Mesendoderm (in vitro differentiated cells): ENCODE results near the gene FCN2.

Source experiments
- DNase-seq: peaks from one replicate; pipeline ENCODE4 v3.0.0; 2013
- H2AK5ac ChIP-seq: 2 replicates; pipeline ENCODE4 v1.6.1; 2013; ENCODE audit warnings: low read length, inconsistent platforms
- H2BK120ac ChIP-seq: 2 replicates; pipeline ENCODE4 v1.6.1; 2013; ENCODE audit warnings: low read depth, mild to moderate bottlenecking, low read length, moderate library complexity, mixed read lengths
- H2BK15ac ChIP-seq: replicated peaks from 2 replicates; pipeline ENCODE4 v1.6.1; 2013; ENCODE audit warnings: low read depth, mild to moderate bottlenecking, moderate library complexity
- H2BK5ac ChIP-seq: 2 replicates; pipeline ENCODE4 v1.6.1; 2013; ENCODE audit warnings: low read length, inconsistent platforms
- H3K18ac ChIP-seq: 2 replicates; pipeline ENCODE4 v1.6.1; 2013; ENCODE audit warnings: mild to moderate bottlenecking, low read length, mixed read lengths
- H3K23ac ChIP-seq: one replicate; pipeline ENCODE4 v1.6.1; 2013; ENCODE audit warnings: low read length
- H3K27ac ChIP-seq: 2 replicates; pipeline ENCODE4 v1.5.1; 2013; ENCODE audit warnings: low read depth, mild to moderate bottlenecking, inconsistent platforms, low read length, moderate library complexity
- H3K27me3 ChIP-seq: 2 replicates; pipeline ENCODE4 v1.6.1; 2013; ENCODE audit warnings: low read length, control low read depth, mild to moderate bottlenecking, inconsistent platforms; ENCODE audit not compliant: insufficient read depth, poor library complexity
- H3K36me3 ChIP-seq: 2 replicates; pipeline ENCODE4 v1.6.1; 2013; ENCODE audit warnings: low read length, inconsistent platforms; ENCODE audit not compliant: control insufficient read depth, insufficient read depth
- H3K4ac ChIP-seq: one replicate; pipeline ENCODE4 v1.6.1; 2013; ENCODE audit warnings: low read depth, mild to moderate bottlenecking, low read length, moderate library complexity
- H3K4me1 ChIP-seq: 2 replicates; pipeline ENCODE4 v1.6.1; 2013; ENCODE audit warnings: low read depth, low read length, inconsistent platforms; ENCODE audit not compliant: control insufficient read depth
- H3K4me2 ChIP-seq: 2 replicates; pipeline ENCODE4 v1.6.1; 2013; ENCODE audit warnings: low read length
- H3K4me3 ChIP-seq: 2 replicates; pipeline ENCODE4 v1.5.1; 2013; ENCODE audit warnings: mild to moderate bottlenecking, low read length
- H3K56ac ChIP-seq: one replicate; pipeline ENCODE4 v1.6.1; 2013; ENCODE audit warnings: low read length
- H3K79me1 ChIP-seq: 2 replicates; pipeline ENCODE4 v1.6.1; 2013; ENCODE audit warnings: low read length, inconsistent platforms
- H3K79me2 ChIP-seq: 2 replicates; pipeline ENCODE4 v1.6.1; 2013; ENCODE audit warnings: mild to moderate bottlenecking, low read length; ENCODE audit not compliant: control insufficient read depth, insufficient read depth
- H3K9ac ChIP-seq: 2 replicates; pipeline ENCODE4 v1.6.1; 2013; ENCODE audit warnings: low read length, inconsistent platforms
- H4K5ac ChIP-seq: one replicate; pipeline ENCODE4 v1.6.1; 2013; ENCODE audit warnings: low read length
- H4K8ac ChIP-seq: one replicate; pipeline ENCODE4 v1.6.1; 2013; ENCODE audit warnings: low read depth, mild to moderate bottlenecking, control low read depth, low read length, moderate library complexity
- WGBS: extraction: QIAGEN DNeasy Blood & Tissue Kit; methylation state at CpG from one replicate; pipeline ENCODE4 v1.1.7; 2013; ENCODE audit warnings: low lambda C conversion rate, missing lambda C conversion rate; ENCODE audit not compliant: insufficient coverage; ENCODE audit errors: extremely low coverage; 5-methylcytosine and 5-hydroxymethylcytosine counted together

Gene FCN2

DNA sequence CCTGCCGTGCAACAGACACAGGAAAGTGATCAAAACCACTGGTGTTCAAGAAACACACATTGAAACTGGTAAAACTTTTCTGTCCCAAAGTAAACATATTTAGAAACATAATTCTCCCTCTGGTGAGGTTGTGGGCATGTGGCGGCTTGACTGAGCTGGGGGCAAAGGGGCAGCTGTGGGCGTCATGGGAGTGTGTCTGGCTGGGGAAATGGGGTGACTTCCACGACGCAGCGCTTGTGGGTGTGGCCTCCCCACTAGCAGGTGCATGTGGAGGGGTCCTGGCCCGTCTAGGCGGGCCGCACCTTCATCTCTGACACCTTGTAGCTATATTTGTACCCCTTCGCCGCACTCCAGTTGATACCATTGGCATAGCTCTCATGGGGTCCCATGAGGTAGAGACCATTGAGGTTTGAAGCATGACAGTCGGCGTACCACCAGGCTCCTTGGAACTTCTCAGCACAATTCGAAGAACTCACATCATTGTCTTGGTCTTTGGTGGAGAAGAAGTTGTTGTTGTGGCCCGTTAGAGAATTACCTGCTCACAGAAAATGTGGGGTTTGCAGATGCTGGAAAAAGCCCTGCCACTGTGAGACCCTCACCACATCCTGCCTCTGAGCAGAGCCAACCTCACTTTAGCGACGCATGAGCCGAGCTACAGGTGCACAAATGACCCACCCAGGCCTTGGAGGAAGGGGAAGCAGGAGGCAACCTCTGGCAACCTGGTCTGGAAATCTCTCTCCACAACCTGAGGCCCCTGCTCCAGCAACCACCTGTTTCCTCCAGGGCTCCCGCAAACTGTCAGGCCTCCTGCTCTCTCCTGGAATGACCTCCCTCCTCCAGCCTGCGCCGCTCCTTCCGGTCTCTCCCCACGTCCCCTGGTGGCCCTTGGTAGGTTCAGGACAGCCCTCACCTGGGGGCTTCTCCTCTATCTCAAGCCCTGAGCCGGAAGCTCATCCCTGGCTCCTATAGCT lies 29.2 kb downstream of the FCN2 start:
- Histone ChIP-seq H3K4me1 (no peaks in the 10 kb centered on the region), H3K27ac (no peak overlapping the region), H2BK15ac (no peak overlapping the region), H2BK5ac (no peak overlapping the region), H3K4me2 (no peak overlapping the region), H3K9ac (no peak overlapping the region), H3K4ac (no peak overlapping the region), H2AK5ac (no peak overlapping the region), H4K5ac (no peak overlapping the region), H3K23ac (no peak overlapping the region), H3K27me3 (no peaks in the 10 kb centered on the region), H3K4me3 (no peak overlapping the region), H2BK120ac (no peak overlapping the region), H3K79me1 (no peaks in the 10 kb centered on the region), H3K36me3 (no peaks in the 10 kb centered on the region), H3K79me2 (no peaks in the 10 kb centered on the region), H3K56ac (no peak overlapping the region), H4K8ac (no peak overlapping the region), H3K18ac (no peak overlapping the region)
- no CpG with 5 or more reads among the region's 24 CpGs for WGBS
- DNase-seq: no peak

- H3K79me1 ChIP-seq: no peaks in the 10 kb centered on the region
- no peak overlapping the region for H2BK5ac ChIP-seq
These were observed 31.7 kb downstream of the FCN2 start for GRCh38 chr9:134912126-134912840.

DNA sequence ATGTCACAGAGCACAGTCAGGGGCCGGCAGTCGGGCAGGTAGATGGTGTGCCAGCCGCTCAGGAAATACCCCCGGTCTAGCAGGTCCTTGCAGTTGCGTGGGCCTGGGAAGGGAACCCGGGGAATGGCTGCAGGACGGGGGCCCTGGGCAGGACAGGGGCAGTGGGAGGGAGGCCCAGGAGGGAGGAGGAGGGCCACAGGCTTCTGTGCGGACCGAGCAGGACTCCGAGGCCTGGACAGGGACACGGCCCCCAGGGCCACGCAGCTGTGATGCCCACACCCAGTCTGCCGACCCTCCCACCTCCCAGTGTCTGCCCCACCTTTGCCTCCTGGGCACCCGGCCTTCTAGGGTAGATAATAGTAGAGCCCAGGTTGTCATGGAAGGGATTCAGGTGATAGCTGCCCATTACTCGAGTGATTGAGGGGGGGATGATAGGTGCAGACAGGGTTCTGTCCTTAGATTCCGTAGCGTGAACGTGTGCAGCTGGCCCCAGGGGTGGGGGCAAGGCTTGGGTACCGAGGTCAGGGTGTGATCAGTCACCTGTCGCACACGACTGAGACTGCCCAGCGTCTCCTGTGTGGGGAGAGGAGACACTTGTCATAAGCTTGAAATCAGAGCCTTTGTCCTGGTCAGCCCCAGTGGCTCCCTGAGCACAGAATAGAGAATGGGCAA lies 32.6 kb downstream of the FCN2 start:
- Histone ChIP-seq H3K18ac (no peak overlapping the region), H3K56ac (no peak overlapping the region), H3K4me2 (no peak overlapping the region), H3K23ac (no peak overlapping the region), H3K4me3 (no peak overlapping the region), H3K27me3 (no peaks in the 10 kb centered on the region), H2BK5ac (no peak overlapping the region), H2BK120ac (no peak overlapping the region), H3K36me3 (no peaks in the 10 kb centered on the region), H2AK5ac (no peak overlapping the region), H3K79me1 (no peaks in the 10 kb centered on the region), H3K79me2 (no peaks in the 10 kb centered on the region), H3K9ac (no peak overlapping the region), H3K27ac (no peak overlapping the region), H4K5ac (no peak overlapping the region), H3K4me1 (no peaks in the 10 kb centered on the region), H2BK15ac (no peak overlapping the region), H3K4ac (no peak overlapping the region), H4K8ac (no peak overlapping the region)
- DNase-seq: no peak
- no CpG with 5 or more reads among the region's 22 CpGs for WGBS

More at GRCh38 chr9:134912126-134912840, 31.7 kb downstream of the FCN2 start:
- Histone ChIP-seq H3K56ac (no peak overlapping the region), H3K23ac (no peak overlapping the region), H4K5ac (no peak overlapping the region), H3K4me1 (no peaks in the 10 kb centered on the region), H2AK5ac (no peak overlapping the region), H3K27ac (no peak overlapping the region), H3K9ac (no peak overlapping the region), H3K79me2 (no peaks in the 10 kb centered on the region), H3K4me3 (no peak overlapping the region), H3K18ac (no peak overlapping the region), H2BK120ac (no peak overlapping the region), H4K8ac (no peak overlapping the region), H3K4me2 (no peak overlapping the region), H3K36me3 (no peaks in the 10 kb centered on the region), H3K4ac (no peak overlapping the region), H3K27me3 (no peaks in the 10 kb centered on the region), H2BK15ac (no peak overlapping the region)
- no CpG with 5 or more reads among the region's 20 CpGs for WGBS
- DNase-seq: no peak

- Histone ChIP-seq H3K79me2 (no peaks in the 10 kb centered on the region), H3K27me3 (no peaks in the 10 kb centered on the region), H3K9ac (no peak overlapping the region), H2BK120ac (no peak overlapping the region), H3K4me2 (no peak overlapping the region), H4K5ac (no peak overlapping the region), H3K27ac (no peak overlapping the region), H2AK5ac (no peak overlapping the region), H2BK5ac (no peak overlapping the region), H3K4me3 (no peak overlapping the region), H3K4ac (no peak overlapping the region), H3K79me1 (no peaks in the 10 kb centered on the region), H4K8ac (no peak overlapping the region), H3K23ac (no peak overlapping the region), H3K18ac (no peak overlapping the region), H3K4me1 (no peaks in the 10 kb centered on the region), H2BK15ac (no peak overlapping the region), H3K56ac (no peak overlapping the region), H3K36me3 (no peaks in the 10 kb centered on the region)
- no CpG with 5 or more reads among the region's 23 CpGs for WGBS
- no peak for DNase-seq
These were observed 33.3 kb downstream of the FCN2 start for GRCh38 chr9:134913713-134914500.

DNA sequence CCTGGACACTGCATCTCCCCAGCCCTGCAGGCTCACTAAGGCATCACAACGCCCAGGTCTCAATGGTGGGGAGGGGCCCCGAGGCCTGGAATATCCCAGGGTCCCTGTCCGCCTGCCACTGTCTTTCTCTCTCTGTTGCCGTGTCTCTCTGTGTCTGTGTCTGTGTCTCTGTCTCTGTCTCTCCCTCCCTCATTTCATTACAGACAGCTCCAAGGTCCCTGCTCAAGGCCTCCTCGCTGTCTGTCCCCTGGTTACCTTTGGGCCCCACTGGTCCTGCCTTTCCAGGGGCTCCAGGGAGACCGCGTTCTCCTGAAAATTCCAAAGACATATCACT lies 33.9 kb downstream of the FCN2 start:
- H3K4me2 ChIP-seq: no peak overlapping the region
- no peak overlapping the region for H3K9ac ChIP-seq

More for the DNA sequence above, 33.9 kb downstream of the FCN2 start:
- H3K4me1 ChIP-seq: no peaks in the 10 kb centered on the region
- H2BK15ac ChIP-seq: no peak overlapping the region
- H3K27me3 ChIP-seq: no peaks in the 10 kb centered on the region
- no peaks in the 10 kb centered on the region for H3K79me1 ChIP-seq
- no peak overlapping the region for H4K8ac ChIP-seq
- H2BK5ac ChIP-seq: no peak overlapping the region
- no peak overlapping the region for H3K27ac ChIP-seq
- no peak overlapping the region for H3K18ac ChIP-seq
- H4K5ac ChIP-seq: no peak overlapping the region
- WGBS: no CpG with 5 or more reads among the region's 7 CpGs
- H3K36me3 ChIP-seq: no peaks in the 10 kb centered on the region
- no peaks in the 10 kb centered on the region for H3K79me2 ChIP-seq
- no peak overlapping the region for H3K4me3 ChIP-seq
- no peak overlapping the region for H2AK5ac ChIP-seq
- no peak overlapping the region for H3K23ac ChIP-seq
- no peak for DNase-seq
- no peak overlapping the region for H3K4ac ChIP-seq
- H2BK120ac ChIP-seq: no peak overlapping the region
- no peak overlapping the region for H3K56ac ChIP-seq
